NT2/D1 (cell line): ENCODE results near the gene CDC42EP3.

Experiments used
- SUZ12 ChIP-seq: IDR thresholded peaks from 2 replicates; pipeline ENCODE4 v1.6.1; 2011; ENCODE audit not compliant: insufficient read length, insufficient read depth; ENCODE audit errors: extremely low read depth
- YY1 ChIP-seq: IDR thresholded peaks from 2 replicates; pipeline ENCODE4 v1.6.1; 2011; ENCODE audit not compliant: insufficient read length, insufficient read depth
- ZNF274 ChIP-seq: IDR thresholded peaks from 2 replicates; pipeline ENCODE4 v1.6.1; 2011; ENCODE audit warnings: mild to moderate bottlenecking, low read depth, low read length

DNA sequence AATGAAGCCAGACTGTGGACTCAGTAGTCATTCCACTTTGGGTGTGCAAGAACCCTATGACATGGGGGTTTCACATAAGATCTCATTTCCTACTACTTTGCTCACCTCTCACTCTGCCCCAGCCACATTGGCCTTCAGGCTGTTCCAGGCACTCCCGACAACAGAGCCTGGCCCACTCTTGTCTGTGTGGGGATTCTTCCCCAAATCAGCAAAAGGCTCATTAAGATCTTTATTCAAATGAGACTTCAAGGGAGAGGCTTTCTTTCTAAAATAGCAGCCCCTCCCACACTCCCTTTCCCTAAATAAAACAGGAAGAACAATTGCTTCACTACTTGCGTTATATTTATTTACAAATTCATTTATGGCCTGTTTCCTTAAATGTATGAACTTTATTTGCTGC lies 3.5 kb upstream of the CDC42EP3 start:
- TF ChIP-seq ZNF274 (no peak), YY1 (no peak), SUZ12 (no peak)
